BJ (cell line): ENCODE measurements around the gene MAPKAPK3. TPM values are rescaled to one million over a fixed set of nuclear protein-coding genes. Genes with fewer than 3 reads are reported as not detected.

ENCODE experiments used
- CTCF ChIA-PET: fragments of 350-600 bp; formaldehyde crosslinking; extraction: SDS; loops from one replicate; lab custom pipeline; 2021; ENCODE audit warnings: antibody characterized with exemption, inconsistent platforms; lab: Yijun Ruan, JAX
- POLR2A ChIA-PET: fragments of 300-600 bp; sonication (Branson Sonifier 250); formaldehyde crosslinking; extraction: SDS; loops from one replicate; lab custom pipeline; 2021; ENCODE audit warnings: antibody characterized with exemption; lab: Charles Lee
- DNase-seq: peaks from one replicate; pipeline ENCODE4 v3.0.0-alpha.2; 2011; ENCODE audit warnings: low read depth
- H3K27me3 ChIP-seq: 2 replicates; pipeline ENCODE4 v1.6.0; 2011; ENCODE audit warnings: low read length; ENCODE audit not compliant: control insufficient read depth, insufficient read depth
- H3K36me3 ChIP-seq: 2 replicates; pipeline ENCODE4 v1.5.1; 2011; ENCODE audit warnings: low read length; ENCODE audit not compliant: control insufficient read depth, insufficient read depth
- H3K4me3 ChIP-seq: 2 replicates; pipeline ENCODE4 v1.5.1; 2011; ENCODE audit warnings: low read depth, mild to moderate bottlenecking, control low read depth, low read length
- polyA plus RNA-seq: library from polyadenylated mRNA; depleted of rRNA; stranded (reverse); fragments of >200 nt; gene quantifications from 2 replicates; pipeline ENCODE4 v1.2.3, GENCODE V29; 2011
- TF ChIP-seq, protein P1 (sequence below): IDR thresholded peaks from 2 replicates; pipeline ENCODE4 v1.5.1; 2011; ENCODE audit warnings: low read depth, mild to moderate bottlenecking, control low read depth, inconsistent platforms, low read length, moderate library complexity; ENCODE audit not compliant: insufficient read depth

The MAPKAPK3 gene
- polyA plus RNA-seq, 1 experiment: 53.5 TPM

DNA sequence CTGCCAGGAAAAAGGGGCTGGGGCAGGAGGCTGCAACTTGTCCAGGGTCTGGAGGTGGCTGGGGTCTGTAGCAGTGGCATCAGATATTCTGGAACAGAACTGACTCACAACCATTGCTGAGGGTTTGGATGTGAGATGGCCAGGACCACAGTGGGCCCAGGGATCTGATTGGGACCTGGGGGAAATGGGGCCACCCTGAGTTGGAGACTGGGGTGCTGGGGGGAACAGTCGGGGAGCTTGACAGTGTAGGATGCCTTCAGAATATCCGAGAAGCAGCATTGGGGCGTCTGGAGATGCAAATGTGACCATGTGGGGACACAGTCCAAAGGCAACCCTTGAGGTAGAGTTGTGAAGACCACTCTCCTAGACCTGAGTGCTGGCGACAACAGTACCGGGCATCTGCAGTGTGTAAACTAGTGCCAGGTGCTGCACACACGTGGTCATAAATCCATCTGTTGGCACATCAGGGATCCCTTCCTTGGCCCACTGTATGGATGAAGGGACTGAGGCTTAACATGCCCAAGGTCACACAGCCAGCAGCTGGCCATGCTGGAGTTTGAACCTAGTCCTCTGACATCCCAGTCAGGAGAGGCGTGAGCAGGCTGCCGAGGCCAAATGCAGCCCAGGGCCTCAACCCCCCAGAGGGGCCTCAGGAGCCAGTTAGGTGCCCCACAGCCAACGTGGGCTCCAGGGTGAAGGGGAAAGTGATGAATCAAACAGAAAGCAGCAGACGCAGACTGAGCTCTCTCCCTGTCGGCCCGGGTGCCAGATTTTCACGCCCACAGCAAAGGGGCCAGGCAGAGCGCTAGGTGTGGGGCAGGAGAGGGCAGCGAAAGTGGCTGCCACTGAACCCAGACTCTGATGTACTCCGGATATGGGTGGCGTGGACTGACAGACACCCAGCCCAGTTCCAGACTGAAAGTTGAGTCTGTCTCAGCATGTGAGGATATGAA is 28.9 kb upstream of the MAPKAPK3 start:
- ChIA-PET CTCF (interaction anchor here (0.7 to 10.7 kb wide), 7 partner anchors 8 to 791 kb away, joined by 3 to 106 read pairs (median 3); partner anchors contain the start of genes CISH and MAPKAPK3), POLR2A (no interaction called here)
- Histone ChIP-seq H3K27me3 (no peaks in the 10 kb centered on the region), H3K36me3 (no peaks in the 10 kb centered on the region), H3K4me3 (no peak overlapping the region)
- TF ChIP-seq, protein P1, sequence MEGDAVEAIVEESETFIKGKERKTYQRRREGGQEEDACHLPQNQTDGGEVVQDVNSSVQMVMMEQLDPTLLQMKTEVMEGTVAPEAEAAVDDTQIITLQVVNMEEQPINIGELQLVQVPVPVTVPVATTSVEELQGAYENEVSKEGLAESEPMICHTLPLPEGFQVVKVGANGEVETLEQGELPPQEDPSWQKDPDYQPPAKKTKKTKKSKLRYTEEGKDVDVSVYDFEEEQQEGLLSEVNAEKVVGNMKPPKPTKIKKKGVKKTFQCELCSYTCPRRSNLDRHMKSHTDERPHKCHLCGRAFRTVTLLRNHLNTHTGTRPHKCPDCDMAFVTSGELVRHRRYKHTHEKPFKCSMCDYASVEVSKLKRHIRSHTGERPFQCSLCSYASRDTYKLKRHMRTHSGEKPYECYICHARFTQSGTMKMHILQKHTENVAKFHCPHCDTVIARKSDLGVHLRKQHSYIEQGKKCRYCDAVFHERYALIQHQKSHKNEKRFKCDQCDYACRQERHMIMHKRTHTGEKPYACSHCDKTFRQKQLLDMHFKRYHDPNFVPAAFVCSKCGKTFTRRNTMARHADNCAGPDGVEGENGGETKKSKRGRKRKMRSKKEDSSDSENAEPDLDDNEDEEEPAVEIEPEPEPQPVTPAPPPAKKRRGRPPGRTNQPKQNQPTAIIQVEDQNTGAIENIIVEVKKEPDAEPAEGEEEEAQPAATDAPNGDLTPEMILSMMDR: no peak
- no peak for DNase-seq

DNA sequence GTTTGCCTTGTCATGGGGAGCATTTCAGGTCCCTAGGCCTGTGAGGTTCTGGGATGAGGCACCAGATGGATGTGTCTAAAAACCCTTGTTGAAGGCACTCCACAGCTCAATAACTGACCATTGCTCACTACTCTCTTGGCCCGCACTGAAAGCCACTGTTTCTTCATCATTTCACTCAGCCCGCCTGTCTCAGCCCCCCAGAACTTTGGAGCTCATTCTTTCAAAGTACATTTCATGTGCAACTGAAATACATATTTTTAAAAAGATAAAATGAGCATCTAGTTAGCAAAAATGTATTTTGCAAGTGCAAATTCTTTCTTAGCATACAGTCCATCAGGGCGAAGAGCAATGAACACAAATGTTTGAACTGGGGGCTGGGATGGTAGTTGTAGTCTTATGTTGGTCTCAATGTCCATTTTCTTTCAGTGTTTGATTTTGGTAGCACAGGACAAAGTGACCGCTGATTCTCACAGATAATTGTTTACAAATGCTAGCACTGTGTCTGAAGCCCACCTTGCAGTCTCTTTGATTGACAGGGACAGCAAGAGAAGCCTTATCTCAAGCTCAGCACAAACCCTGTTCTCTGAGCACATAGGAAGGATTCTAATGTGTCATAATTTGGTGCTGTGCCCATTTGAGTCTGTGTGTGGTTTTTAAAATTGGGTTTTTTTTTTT is 28.1 kb upstream of the MAPKAPK3 start:
- POLR2A ChIA-PET: no interaction called here
- DNase-seq: no peak
- Histone ChIP-seq H3K4me3 (no peak overlapping the region), H3K36me3 (no peaks in the 10 kb centered on the region), H3K27me3 (no peaks in the 10 kb centered on the region)
- CTCF ChIA-PET: interaction anchor here (0.7 to 10.7 kb wide), 4 partner anchors 12 to 24 kb away, joined by 3 to 106 read pairs (median 5); partner anchors contain the start of genes CISH and MAPKAPK3
- TF ChIP-seq, protein P1: no peak

DNA sequence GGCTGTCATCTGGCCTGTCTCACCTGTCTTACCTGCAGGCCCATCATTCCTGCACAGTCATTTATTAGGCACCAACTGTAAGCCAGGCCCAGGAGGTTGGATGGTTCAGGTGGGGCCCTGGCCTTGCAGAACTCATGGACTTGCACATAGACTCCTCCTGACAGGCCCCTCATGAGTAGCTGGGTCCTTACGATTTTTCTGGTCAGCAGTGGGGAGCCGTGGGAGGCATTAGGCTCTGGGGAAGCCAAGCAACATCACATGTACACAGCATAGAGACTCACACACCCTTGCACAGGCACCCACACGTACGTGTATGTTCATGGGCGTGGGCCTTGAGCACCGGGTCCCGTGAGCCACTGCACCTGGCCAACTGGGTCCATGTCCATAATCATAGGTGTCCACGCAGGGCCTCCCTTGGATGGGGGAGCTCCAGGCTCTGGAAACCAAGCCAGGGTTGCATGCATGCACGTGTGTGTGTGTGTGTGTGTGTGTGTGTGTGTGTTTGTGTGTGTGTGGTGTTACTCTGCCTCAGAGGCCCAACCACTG is 25.7 kb upstream of the MAPKAPK3 start:
- DNase-seq: no peak
- ChIA-PET CTCF (interaction anchor here (0.6 to 10.7 kb wide), 7 partner anchors 9 to 799 kb away, joined by 3 to 106 read pairs (median 4); partner anchors contain the start of genes CISH, HEMK1, MAPKAPK3 and RBM15B), POLR2A (no interaction called here)
- no peaks in the 10 kb centered on the region for H3K27me3 ChIP-seq
- TF ChIP-seq, protein P1: no peak
- H3K4me3 ChIP-seq: no peak overlapping the region
- no peaks in the 10 kb centered on the region for H3K36me3 ChIP-seq

DNA sequence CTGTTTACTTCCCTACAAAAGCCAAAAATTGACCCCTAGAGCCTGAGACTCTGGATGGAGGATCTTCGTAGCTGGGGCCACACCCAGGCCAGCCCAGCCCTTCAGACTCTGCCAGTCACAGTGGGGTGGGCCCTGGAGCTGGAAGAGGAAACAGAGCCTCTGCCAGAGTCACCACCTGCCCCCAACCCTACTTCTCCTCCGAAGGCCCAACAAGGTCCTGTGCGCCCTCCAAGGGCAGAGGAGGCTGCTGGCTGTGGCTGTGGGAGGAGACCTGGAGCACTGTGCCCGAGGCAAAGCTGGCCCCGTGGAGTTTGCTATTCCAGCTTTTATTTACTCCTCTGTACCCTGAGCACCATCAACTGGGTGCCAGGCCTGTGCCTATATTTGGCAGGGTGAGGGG is 24.4 kb upstream of the MAPKAPK3 start:
- POLR2A ChIA-PET: interaction anchor here (0.6 kb wide), 1 partner anchor 505 kb away, joined by 3 read pairs; no protein-coding TSS in a partner anchor
- Histone ChIP-seq H3K36me3 (no peaks in the 10 kb centered on the region), H3K4me3 (no peak overlapping the region), H3K27me3 (no peaks in the 10 kb centered on the region)
- DNase-seq: no peak
- TF ChIP-seq, protein P1: no peak
- CTCF ChIA-PET: interaction anchor here (0.8 to 10.7 kb wide), 3 partner anchors 8 to 23 kb away, joined by 3 to 106 read pairs (median 3); partner anchors contain the start of genes CISH, HEMK1 and MAPKAPK3
